Prostate gland (tissue), 2 donors: ENCODE results near the gene PLAC1. TPM values are rescaled to one million over a fixed set of nuclear protein-coding genes. Genes with fewer than 3 reads are reported as not detected.

Experiments
- DNase-seq: peaks from one replicate; pipeline ENCODE4 v3.0.0-alpha.2; 2019; ENCODE audit warnings: low spot score
- H3K27ac ChIP-seq, 2 donors: fragments of 200-600 bp; sonication (generic); 2 replicates each; pipeline ENCODE4 v1.5.1; 2017 to 2019
- H3K27me3 ChIP-seq: fragments of 200-600 bp; sonication (generic); replicated peaks from 2 replicates; pipeline ENCODE4 v1.5.1; 2019; ENCODE audit not compliant: insufficient read depth
- H3K36me3 ChIP-seq, 2 donors: fragments of 200-600 bp; sonication (generic); 1 replicate in 1 of 2; 2 replicates in 1 of 2; pipeline versions ENCODE4 v1.5.1 to v1.8.1; 2017 to 2019
- H3K4me1 ChIP-seq: fragments of 200-600 bp; sonication (generic); replicated peaks from 2 replicates; pipeline ENCODE4 v1.5.1; 2019
- H3K4me3 ChIP-seq, 2 donors: fragments of 200-600 bp; sonication (generic); 2 replicates each; pipeline ENCODE4 v1.5.1; 2017 to 2019
- H3K9me3 ChIP-seq: fragments of 200-600 bp; sonication (generic); 2 replicates; pipeline ENCODE4 v1.5.1; 2017
- POLR2A ChIP-seq: fragments of 450-650 bp; IDR thresholded peaks from one replicate; pipeline ENCODE4 v1.6.1; 2016; ENCODE audit warnings: antibody characterized with exemption, mild to moderate bottlenecking
- POLR2AphosphoS5 ChIP-seq: sonication (generic); formaldehyde crosslinking; IDR thresholded peaks from one replicate; pipeline ENCODE4 v1.6.1; 2017; ENCODE audit warnings: antibody characterized with exemption
- WGBS: methylation state at CpG from one replicate; pipeline ENCODE4 v1.1.5; 2018; 5-methylcytosine and 5-hydroxymethylcytosine counted together
- intact Hi-C: fragments of 100-400 bp; cut with DNase I; formaldehyde crosslinking; loops from one replicate; pipeline ENCODE4 v1.14.2; 2022
- total RNA-seq, 2 donors: library from RNA; depleted of rRNA; stranded (reverse); fragments of >200 nt; gene quantifications; one replicate each; pipeline ENCODE4 v1.1.0, GENCODE V29; 2016
- TF ChIP-seq, protein P1 (sequence below), 4 experiments: fragments of 200-600 bp in 2 of 4; fragments of 450-650 bp in 2 of 4; sonication (generic) in 2 of 4; IDR thresholded peaks; 1 replicate in 3 of 4; 2 replicates in 1 of 4; pipeline ENCODE4 v1.5.1; 2016 to 2019; ENCODE audit warnings: antibody characterized with exemption in 4 of 4, mild to moderate bottlenecking in 2 of 4, moderate library complexity in 2 of 4

PLAC1 gene
- total RNA-seq, 2 donors from 2014 or later = 1.5 TPM; not detected in 1

DNA sequence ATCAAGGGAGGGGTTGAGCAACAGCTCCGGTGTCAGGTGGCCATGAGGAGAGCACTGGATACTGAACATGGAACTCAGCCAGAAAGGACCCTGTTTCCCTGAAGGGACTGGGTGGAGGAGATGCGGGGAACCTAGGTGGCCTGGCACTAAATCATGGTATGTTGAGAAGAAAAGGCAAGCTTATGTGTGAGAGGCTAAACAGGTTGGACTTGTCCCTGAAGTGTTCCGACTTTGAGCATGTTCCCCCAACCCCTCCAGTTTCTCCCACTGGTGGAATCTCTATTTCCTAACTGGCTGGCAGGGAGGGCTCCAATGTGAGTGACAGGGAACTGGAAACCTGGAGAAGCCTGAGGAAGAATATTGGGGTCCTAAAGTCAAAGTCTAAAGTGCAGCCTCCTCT is 69.5 kb downstream of the PLAC1 start:
- Histone ChIP-seq H3K27me3 (no peaks in the 10 kb centered on the region), H3K9me3 (no peaks in the 10 kb centered on the region), H3K27ac (no peak overlapping the region), H3K36me3 (no peaks in the 10 kb centered on the region), H3K4me3 (no peak overlapping the region), H3K4me1 (no peaks in the 10 kb centered on the region)
- WGBS = 35% methylated on average over 2 of the region's 3 CpGs
- TF ChIP-seq, protein P1, sequence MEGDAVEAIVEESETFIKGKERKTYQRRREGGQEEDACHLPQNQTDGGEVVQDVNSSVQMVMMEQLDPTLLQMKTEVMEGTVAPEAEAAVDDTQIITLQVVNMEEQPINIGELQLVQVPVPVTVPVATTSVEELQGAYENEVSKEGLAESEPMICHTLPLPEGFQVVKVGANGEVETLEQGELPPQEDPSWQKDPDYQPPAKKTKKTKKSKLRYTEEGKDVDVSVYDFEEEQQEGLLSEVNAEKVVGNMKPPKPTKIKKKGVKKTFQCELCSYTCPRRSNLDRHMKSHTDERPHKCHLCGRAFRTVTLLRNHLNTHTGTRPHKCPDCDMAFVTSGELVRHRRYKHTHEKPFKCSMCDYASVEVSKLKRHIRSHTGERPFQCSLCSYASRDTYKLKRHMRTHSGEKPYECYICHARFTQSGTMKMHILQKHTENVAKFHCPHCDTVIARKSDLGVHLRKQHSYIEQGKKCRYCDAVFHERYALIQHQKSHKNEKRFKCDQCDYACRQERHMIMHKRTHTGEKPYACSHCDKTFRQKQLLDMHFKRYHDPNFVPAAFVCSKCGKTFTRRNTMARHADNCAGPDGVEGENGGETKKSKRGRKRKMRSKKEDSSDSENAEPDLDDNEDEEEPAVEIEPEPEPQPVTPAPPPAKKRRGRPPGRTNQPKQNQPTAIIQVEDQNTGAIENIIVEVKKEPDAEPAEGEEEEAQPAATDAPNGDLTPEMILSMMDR (IDR thresholded peaks at IDR 0.05) = no peak
- TF ChIP-seq POLR2A (no peak), POLR2AphosphoS5 (no peak)
- DNase-seq = no peak
- intact Hi-C loops = no loop called here

DNA sequence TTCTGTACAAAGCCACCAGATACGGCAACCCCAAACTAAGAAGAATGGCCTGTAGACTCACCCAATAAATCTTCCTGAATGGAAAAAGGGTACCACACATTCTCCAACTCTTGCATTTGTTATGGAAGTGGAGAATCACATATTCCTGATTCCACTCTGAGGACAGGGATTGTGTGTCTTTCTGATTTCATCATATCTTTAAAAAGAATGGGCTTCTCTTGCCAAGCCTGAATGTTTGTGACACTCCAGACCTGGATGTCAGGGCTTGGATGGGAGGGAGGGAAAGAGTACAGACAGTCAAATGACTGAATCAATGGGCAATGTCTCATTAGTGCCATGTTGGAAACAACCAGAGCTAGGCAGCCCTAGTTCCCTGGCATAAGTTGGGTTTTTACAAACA is 77.4 kb downstream of the PLAC1 start:
- Histone ChIP-seq H3K4me1 (no peaks in the 10 kb centered on the region), H3K4me3 (no peak overlapping the region), H3K27ac (no peak overlapping the region), H3K36me3 (no peaks in the 10 kb centered on the region), H3K9me3 (no peaks in the 10 kb centered on the region), H3K27me3 (no peaks in the 10 kb centered on the region)
- 57% methylated on average over 1 of the region's 1 CpG for WGBS
- TF ChIP-seq, protein P1 (IDR thresholded peaks at IDR 0.05) = no peak
- TF ChIP-seq POLR2A (no peak), POLR2AphosphoS5 (no peak)
- DNase-seq = no peak
- intact Hi-C loops = no loop called here

DNA sequence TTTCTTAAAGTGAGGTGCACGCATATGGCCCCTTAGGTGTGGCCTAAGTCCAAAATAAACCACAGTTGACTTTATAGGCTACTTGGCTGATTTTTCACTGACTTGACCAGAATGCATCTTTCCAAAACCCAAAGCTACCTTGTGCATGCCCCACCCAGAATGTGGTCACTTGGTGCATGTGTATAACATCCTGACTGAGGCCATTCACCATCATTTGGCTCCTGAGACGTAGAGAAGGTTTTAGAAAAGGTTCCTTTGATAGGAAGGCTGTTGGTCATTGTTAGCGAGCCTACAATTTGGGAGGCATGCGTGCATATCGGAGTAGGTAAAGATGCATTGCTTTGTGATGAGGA is 84.6 kb downstream of the PLAC1 start:
- TF ChIP-seq POLR2AphosphoS5 (no peak), POLR2A (no peak)
- TF ChIP-seq, protein P1 (IDR thresholded peaks at IDR 0.05) = no peak
- H3K27me3 ChIP-seq = no peaks in the 10 kb centered on the region
- no peaks in the 10 kb centered on the region for H3K36me3 ChIP-seq
- H3K4me1 ChIP-seq = no peaks in the 10 kb centered on the region
- DNase-seq = no peak
- no peaks in the 10 kb centered on the region for H3K9me3 ChIP-seq
- no peak overlapping the region for H3K27ac ChIP-seq
- H3K4me3 ChIP-seq = no peak overlapping the region
- intact Hi-C loops = no loop called here
- whole genome bisulfite sequencing = 70% methylated on average over 5 of the region's 5 CpGs

DNA sequence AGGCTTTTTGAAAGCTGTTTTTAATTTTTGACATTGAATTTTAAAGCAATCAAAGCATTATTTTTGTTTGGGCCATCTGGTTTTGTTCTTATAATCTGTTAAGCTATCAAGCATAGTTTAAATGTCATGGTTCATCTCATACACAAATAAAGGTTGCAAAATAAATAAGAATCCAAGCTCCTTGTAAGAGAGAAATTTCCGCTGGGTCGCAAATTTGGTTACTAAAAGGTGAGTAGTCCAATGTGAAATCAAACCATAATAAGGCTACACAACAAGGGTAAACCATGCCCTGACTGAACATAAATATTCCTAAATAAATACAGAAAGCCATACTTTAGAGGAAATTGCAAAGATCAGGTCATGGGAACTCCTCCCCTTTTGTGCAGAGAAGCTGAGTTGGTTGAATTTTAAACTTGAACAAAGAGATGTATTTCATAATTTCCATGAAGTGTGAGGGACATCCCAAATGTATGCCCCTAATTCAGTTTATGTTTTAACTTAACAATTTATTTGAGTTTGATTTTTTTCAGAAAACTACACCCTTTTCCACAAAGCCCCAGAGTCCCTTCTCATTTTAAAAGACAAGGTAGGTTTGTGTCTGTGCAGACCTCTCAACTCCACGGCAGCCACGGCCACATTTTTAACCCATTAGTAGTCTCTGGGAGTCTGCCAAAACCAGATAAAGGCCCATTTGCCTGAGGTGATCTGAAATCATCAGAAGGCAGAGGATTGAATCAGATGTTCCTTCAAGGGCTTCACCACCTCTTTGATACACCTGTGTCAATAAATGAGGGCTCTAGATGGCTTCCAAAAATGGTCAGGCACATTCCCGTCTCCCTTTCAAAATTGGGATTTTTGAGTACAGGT is 85.2 kb downstream of the PLAC1 start:
- intact Hi-C loops = no loop called here
- no peaks in the 10 kb centered on the region for H3K27me3 ChIP-seq
- H3K4me3 ChIP-seq = no peak overlapping the region
- no peaks in the 10 kb centered on the region for H3K4me1 ChIP-seq
- WGBS = 62% methylated on average over 5 of the region's 5 CpGs
- no peaks in the 10 kb centered on the region for H3K9me3 ChIP-seq
- TF ChIP-seq POLR2A = no peak
- H3K27ac ChIP-seq = no peak overlapping the region
- DNase-seq = no peak
- no peaks in the 10 kb centered on the region for H3K36me3 ChIP-seq

DNA sequence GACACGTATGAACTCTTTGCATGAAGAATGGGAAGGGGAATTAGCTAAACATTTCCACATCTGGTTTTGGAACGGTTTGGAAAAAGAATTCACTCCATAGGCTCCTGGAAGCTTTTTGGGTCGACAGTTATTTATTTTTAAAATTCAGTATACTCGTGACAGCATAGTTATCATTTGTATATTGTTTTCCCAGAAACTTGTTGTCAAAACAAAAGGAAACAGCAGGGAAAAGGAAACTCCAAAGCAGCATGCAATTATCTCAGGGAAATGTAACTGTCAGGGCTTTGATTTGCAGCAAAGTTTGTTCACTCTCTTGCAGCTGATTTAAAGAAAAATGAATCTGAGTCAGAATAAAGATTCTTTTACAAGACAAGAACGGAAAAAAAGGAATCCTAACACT is 86.5 kb downstream of the PLAC1 start:
- intact Hi-C loops = no loop called here
- no peak for DNase-seq
- Histone ChIP-seq H3K27me3 (no peaks in the 10 kb centered on the region), H3K4me3 (no peak overlapping the region), H3K36me3 (no peaks in the 10 kb centered on the region), H3K9me3 (no peaks in the 10 kb centered on the region), H3K27ac (no peak overlapping the region), H3K4me1 (no peaks in the 10 kb centered on the region)
- TF ChIP-seq POLR2AphosphoS5 (no peak), POLR2A (no peak)
- TF ChIP-seq, protein P1 (IDR thresholded peaks at IDR 0.05) = no peak
- 52% methylated on average over 5 of the region's 5 CpGs for WGBS
